Kasumi-1 (cell line): ENCODE data around the gene ARHGEF10L.

Experiments used
- DNase-seq, 2 experiments: peaks; one replicate each; lab custom pipeline; 2025; lab: John Stamatoyannopoulos, UW

Gene ARHGEF10L

DNA sequence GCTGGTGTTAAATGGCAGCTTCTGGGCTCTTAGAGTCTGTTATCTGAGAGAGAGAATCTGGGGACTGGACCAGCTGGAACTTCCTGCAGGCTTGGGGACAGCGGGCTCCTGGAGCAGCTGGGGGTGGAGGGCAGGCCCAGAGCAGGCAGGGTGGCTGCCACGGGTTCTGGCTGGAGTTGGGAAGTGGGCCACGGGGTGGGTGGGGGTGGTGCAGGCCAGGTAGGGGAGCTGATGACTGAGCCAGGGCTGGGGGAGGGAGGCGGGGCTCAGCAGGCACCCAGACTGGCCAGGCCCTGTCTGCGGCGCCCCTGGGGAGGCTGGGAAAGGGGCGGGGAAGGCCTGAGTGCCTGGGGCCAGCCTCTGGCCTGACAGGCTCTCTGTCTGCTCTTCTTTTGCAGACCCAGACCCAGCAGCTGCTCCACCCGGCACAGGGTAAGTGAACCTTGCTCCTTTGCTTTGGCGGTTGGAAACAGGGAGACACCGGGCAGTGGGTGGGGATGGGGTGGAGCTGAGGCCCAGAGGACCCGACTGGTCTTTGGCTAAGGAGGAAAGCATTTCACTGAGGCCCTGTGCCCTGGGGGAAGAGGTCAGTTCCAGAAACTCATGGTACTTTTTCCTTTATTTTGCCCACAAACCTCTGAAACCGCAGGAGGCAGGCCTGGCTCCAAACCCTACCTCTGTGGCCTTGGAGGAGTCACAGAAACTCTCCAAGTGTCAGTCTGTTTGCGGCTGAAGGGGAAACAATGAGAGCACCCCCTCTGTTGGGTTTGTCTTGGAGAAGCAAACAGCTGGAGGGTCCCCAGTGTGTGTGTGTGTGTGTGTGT lies 48.8 kb downstream of the ARHGEF10L start:
- no peak for DNase-seq

DNA sequence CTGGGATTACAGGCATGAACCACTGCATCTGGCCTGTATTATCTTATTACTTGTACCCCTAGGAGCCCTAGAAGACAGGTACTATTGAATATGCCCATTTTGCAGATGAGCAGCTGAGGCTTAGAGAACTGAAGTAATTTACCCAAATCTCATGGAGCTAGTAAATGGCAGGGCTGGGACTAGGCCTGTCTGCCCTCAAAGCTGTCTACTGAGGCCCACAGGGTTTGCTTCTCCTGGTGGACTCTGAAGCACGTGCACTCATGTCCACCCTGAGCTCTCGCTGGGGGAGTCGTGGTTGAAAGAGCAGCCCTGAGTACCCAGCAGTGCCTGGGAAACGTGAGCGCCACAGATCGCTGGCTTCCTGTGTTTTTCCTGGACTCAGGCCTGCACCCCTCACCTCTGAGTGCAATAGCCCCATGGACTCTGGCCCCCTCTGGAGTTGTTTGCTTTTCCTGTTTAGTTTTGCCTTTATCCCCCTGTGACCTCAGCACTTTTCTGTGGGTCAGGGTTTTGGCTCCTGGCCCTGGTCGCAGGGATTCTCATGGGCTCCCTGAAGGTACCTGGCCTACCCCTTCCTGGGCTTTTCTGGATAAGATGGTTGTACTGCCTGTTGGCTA lies 52.4 kb downstream of the ARHGEF10L start:
- DNase-seq = no peak

DNA sequence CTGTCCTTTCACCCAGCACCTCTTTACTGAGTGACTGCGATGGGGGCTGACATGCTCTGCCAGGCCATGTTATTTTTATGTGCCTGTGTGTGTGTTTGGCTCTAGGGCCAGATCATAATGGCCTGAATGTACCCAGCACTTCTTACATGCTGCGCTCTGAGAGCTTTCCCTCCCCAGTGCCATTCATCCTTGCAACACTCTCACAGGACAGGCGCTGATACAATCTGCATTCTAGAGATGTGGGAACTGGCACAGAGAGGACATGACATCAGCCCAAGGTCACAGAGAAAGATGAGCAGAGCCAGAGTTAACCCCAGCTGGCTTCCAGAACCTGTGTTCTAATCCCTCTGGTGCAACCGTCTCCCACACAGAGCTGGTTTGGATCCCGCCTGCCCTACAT lies 54.5 kb downstream of the ARHGEF10L start:
- DNase-seq = no peak

DNA sequence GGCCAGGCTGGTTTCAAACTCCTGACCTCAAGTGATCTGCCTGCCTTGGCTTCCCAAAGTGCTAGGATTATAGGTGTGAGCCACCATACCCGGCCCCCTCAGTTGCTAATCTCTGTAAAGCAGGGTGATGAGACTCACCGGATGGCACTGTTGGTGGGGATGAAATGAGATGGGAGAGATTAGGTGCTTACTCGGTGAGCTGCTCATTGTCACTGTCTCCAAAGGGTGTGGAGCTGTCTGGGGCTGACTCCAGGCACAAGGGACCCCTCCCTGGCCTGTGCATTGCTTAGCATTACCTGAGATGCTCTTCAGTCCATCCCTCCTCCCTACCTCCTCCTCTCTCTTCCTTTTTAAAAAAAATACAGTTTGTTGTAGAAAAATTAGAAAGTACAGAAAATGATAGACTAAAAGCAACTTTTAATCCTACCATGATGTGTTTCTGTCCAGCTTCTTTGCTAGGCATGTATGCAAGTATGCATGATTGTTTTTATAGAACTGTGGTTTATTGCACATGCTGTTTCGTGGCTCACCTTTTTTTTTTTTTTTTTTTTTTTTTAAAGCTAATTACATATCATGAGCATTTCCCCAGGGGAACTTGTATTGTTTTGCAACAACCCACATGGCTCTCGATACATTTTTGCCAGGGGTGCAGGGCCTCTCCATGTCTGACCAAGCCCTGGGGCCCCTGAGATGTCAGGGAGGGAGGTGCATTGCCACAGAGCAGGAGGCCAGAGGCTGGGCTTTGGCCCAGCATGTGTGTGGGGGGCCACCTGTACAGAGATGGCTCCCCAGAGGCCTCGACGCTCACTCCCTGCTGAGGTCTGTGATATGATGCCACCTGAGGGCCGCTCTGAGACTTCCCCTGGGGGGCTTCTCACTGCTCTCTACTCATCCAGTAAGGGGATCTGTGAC lies 55.4 kb downstream of the ARHGEF10L start:
- DNase-seq = no peak

DNA sequence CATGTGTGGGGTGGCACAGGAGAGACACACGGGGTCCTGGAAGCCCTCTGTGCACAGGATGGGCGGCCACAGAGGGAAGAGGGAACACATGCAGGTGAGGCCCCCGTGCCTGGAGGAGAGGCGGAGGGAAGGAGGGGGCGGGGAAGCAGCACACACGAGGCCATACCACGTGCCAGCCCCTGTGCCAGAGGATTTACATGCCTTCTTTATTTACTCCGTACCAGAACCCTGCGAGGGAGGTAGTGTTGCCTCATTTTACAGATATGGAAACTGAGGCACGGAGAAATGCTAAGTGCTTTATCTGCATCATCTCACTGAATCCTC lies 56.1 kb downstream of the ARHGEF10L start:
- DNase-seq = no peak

DNA sequence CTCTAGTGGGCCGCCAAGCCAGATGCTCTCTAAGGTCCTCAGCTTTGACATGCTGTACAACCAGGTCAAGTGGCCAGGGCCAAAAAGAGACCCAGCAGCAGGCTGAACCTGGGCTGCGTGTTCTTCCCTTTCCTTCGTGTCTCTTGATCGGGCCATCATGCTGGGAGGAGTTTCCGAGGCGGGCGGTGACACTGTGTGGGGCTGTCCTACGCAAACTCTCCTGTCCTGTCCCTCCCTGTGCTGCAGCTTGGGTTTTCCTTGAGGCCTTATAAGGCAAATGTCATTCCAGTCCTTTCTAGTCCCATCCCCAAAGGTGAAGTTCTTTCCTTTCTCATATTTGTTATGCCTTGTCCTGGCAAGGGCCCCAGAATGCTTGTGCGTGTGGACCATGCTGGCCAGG lies 56.7 kb downstream of the ARHGEF10L start:
- DNase-seq = no peak

DNA sequence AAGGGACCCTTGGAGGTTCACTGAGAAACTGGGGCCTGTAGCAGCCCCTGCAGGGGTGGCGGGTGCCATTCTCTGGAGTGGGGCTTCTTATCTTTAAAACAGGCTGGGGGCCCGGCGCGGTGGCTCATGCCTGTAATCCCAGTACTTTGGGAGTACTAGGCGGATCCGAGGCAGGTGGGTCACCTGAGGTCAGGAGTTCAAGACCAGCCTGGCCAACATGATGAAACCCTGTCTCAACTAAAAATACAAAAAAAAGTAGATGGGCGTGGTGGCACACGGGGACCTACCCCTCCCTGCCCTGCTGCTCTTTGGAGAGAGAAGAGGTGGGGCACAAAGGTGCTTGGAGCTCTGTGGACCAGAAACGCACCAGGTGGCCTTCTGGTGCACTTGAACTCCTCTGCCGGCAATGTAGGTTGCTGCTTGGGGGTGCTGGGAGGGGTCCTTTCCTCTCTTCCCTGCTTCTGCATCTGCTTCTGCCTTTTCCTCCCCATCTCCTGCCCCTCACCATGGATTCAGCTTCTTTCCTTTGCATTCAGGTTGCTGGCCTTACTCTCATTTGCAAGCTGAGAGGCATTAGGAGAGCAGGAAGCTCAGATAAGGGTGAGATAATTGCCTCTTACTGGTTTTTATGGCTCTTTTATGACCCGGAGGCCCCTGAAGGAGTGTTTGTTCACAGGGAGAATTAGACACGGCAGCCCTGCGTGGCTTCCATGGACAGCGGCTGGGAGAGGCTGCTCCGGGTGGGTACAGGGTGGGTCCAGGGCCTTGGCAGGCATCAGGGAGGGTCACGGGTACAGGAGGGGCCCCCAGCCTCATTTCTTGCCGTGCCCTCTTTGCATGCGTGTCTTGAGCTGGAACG lies 57.4 kb downstream of the ARHGEF10L start:
- no peak for DNase-seq

DNA sequence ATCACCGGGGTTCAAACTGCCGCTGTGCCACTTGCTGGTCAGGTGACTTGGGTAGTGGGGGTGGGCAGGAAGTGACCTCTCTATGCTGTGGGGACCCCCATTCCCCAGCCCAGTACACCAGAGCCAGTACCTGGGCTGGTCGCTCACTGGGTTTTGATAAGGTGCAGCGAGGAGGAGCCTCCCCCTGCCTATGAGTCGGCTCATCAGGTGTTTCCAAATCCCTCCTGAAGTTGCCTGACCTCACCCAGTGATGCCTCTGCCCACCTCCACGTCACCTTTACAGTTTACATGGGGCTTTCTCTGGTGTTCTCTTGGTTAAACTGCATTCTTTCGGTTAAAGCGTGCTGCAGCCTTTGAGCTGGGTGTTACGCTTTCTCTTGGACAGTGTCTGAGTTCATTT lies 58.2 kb downstream of the ARHGEF10L start:
- no peak for DNase-seq

DNA sequence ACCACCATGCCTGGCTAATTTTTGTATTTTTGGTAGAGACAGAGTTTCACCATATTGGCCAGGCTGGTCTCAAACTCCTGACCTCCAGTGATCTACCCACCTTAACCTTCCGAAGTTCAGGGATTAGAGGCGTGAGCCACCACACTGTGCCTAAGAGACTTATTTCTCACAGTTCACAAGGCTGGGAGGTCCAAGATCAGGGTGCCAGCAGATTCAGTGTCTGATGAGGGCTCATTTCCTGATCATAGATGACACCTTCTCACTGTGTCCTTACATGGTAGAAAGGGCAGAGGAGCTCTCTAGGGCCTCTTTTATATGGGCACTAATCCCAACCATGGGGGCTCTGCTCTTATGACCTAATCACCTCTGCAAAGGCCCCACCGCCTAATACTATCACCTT lies 58.8 kb downstream of the ARHGEF10L start:
- DNase-seq = no peak

DNA sequence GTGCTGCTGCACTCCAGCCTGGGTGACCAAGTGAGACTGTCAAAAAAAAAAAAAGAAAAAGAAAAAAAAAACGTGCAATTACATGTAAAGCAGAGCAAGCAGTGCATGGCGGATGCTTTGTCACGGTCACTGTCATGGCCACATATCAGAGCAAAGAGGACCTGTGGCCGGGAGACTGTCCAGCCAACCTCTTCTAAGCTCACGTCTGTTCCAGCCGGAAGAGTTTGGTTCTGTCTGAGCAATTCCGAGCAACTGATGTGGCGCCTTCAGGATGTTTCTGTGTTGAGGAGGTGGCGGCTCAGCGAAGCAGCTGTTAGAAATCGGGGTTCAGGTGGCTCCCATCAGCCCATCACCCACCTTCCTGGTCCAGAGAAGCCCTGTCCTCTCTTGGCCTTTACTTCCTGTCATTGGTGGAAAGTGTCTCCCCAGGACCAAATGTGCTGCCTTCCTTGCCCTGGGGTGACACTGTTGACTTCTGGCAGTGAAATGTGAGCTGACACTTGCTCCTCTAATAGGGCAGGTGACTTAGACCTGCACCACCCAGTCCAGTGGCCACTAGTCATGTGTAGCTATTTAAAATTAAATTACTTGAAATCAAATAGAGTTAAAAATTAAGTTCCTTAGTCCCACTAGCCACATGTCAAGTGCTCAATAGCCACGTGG lies 59.9 kb downstream of the ARHGEF10L start:
- no peak for DNase-seq

DNA sequence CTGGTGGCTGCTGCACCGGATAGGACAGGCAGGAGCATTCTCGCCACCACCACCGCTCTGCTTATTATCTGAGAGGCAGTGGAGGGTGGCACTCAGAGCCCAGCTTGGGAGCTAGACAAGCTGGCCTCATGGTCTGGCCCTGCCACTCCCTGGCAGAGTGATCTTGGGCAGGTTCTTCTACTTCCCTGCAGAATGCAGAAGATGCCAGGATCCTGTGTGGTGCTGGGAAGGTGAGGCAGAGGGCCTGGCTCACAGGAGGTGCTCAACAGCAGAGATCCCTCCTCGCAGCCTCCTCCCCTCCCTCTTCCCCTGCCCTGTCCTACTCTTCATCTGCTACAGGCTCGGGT lies 60.4 kb downstream of the ARHGEF10L start:
- DNase-seq = no peak

DNA sequence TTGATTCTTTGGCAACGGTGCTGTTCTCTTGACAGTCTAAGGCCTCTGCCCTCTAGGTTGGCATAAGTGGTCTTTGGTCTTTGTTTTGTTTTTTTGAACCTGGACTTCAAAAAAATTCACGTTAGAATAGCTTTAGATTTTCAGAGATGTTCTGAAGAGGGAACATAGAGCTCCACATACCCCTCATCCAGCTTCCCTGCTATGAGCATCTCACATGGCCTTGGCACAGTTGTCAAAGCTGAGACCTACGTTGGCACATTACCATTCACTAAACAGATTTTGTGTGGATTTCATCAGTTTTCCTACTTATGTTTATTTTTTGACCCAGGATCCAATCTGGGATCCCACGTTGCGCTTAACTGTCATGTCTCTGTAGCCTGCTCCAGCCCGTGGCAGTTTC lies 60.8 kb downstream of the ARHGEF10L start:
- no peak for DNase-seq

DNA sequence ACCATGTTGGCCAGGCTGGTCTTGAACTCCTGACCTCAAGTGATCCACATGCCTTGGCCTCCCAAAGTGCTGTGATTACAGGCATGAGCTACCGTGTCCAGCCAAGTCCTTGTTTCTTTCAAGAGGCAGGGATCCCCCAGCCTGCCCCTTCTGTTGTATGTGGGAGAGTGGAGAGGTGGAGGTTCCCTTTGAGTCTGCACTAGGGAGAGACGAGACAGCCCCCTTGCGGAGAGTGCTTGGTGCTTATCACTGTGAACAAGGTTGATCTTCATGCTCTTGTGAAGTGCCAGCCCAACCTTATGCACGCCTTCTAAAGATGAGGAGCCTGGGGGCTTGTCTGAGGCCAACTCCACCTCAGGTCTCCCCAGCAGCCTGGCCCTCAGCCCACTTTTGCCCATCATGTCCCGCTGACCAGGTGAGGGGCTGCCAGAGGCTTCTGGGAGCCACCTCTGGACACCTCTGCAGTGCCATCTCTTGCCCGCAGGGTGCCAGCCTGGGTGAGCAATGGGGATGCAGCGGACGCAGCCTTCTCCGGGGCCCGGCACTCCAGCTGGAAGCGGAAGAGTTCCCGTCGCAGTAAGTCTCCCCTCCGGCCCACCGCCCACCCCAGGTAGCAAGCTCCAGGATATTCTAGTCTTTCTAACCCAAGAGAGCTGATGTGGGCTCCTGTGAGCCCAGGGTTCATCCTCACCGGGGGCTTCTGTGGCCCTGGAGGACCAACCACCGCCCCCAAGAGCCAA lies 62.3 kb downstream of the ARHGEF10L start:
- DNase-seq = no peak

DNA sequence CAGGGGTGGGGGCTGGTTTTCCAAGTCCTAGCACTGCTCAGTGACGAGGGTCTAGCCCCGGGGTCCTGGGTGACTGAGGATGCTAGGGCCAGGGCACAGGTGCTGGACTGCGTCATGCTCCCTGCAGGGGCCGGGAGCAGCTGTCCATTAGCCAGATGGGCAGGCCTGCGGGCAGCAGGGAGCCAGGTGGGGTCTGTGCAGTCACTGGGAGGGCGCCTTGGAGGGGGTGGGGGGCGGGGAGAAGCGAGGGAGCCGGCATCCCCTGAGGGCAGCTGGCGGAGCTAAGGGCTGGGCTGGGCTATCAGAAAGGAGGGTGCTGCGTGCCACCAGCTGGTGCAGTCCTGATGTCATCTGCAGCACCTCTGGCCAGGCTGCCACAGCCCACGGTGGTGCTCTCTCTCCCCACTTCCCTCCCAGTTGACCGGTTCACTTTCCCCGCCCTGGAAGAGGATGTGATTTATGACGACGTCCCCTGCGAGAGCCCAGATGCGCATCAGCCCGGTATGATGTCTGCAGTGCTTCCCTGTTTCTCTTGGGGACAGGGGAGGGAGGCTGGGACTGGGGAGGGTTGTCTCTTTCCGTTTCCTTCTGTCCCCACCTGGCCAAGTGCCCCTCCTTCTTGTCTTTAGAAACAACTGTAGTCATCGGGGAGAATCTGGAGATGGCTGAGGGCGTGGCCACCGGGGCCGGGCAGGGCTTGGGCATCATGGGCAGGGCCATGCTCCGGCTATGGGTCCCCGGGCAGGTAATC lies 63.8 kb downstream of the ARHGEF10L start:
- no peak for DNase-seq

DNA sequence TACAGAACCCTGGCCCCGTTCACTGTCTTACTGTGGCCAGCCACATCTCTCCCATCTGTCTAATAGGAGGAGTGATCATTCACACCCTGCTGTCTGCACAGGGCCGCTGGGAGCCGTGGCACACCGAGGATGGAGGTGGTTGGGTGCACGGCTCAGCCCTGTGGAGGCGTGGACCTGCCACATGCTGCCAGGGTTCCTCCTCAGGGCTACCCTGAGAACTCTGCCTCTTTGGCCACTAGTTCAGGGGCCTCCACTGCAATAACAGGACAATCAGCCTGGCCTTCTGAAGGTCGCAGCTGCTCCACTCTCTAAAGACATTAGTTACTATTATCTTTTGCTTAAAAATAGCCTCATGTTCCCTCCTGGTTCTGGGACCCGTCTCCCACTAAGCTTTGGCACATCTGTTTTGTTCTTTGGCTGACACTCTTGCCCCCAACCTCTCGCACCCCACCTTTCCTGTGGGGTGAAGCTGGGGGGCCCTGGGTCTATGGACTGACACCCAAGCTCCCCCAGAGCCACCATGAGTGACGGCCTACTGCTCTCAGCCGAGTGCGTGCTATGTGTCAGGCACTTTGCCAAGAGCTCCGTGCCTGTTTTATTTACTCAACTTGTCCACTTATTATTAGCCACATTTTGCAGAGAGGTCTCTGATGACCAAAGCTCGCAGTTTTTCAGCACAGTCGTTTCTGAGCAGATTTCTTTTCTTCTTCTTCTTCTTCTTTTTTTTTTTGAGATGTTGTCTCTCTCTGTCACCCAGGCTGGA lies 66.3 kb downstream of the ARHGEF10L start:
- no peak for DNase-seq

DNA sequence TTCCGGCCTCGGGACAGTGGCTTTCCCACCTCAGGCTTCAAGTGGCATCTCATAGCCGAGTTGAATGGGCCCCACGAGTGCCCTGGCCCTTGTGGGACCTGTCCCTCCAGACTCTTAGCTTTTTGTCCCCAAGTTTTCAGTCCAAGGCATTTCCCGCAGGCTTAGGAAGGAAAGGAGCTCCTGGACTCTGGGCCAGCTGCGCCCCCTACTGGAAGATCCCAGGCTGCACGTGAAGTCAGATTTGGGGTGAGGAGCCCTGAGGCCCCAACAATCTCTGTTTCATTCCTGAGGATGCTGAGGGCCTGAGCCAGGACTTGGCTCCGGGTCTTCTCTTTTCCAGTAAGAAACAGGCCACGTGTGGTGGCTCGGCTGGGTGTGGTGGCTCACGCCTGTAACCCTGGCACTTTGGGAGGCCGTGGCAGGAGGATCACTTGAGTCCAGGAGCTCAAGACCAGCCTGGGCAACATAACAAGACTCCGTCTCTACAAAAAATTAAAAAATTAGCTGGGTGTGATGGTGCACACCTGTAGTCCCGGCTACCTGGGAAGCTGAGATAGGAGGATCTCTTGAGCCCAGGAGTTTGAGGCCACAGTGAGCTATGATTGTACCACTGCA lies 67.4 kb downstream of the ARHGEF10L start:
- peak; percentile 9 to 62 for DNase-seq

DNA sequence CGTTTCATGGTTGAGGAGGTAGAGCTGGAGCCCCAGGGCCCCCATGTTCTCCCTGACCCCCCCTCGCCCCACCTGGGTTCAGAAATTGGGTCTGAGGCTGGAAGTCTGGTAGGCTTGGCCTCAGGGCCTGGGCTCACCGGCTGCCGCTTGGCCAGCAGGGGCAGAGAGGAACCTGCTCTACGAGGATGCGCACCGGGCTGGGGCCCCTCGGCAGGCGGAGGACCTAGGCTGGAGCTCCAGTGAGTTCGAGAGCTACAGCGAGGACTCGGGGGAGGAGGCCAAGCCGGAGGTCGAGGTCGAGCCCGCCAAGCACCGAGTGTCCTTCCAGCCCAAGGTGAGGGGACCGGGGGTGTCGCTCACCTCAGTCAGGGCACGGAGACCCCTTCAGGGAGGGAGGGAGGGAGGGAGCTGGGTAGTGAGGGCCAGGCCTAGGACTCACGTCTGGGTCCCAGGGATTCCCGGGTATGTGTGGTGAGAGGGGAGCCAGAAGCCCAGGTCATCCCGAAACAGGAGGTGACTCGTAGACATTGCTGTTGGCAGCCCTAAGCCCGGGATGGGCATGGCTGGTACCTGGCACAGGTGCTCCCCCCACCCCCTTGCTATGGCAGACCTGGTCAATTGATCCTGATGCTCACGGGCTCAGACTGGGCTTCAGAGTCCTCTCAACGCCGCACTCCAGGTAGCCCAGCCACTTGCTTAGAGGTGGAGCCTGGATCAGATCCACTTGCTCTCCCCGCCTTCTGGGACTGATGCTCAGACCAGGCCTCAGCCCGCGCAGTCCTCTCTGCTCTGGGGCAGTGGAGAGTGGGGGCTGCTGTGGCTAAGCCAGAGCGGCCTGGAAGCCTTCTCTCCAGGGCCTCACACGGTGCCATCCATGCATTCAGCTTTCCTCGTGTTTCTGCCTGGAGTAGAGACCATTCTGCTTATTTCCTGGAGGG lies 68.4 kb downstream of the ARHGEF10L start:
- no peak for DNase-seq

DNA sequence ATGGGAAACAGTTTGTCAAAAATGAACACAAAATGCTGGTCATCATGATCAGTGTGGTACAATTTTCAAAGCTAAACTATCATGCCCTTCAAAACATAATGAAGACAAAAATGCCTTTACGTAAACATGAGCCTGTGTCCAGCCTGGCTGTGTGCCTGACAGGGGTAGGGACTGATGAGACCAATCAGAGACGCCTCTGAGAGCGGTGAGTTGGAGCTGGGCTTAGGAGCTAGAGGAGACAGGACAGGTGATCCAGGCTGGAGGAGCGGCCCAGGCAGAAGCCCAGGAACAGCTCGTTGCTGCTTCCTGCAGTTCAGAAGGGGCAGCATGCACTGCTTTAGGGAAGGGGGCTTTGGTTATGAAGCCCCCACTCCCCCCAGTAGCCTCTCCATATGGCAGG lies 70.0 kb downstream of the ARHGEF10L start:
- no peak for DNase-seq
